ENCODE data around the gene UBE2C. TPM values are rescaled to one million over a fixed set of nuclear protein-coding genes. Genes with fewer than 3 reads are reported as not detected.

Gene UBE2C
- total and polyA plus RNA-seq, 2 donors (not counting 1 experiment from before 2014, with no cell fraction given) = 12.9 to 23.7 TPM

DNA sequence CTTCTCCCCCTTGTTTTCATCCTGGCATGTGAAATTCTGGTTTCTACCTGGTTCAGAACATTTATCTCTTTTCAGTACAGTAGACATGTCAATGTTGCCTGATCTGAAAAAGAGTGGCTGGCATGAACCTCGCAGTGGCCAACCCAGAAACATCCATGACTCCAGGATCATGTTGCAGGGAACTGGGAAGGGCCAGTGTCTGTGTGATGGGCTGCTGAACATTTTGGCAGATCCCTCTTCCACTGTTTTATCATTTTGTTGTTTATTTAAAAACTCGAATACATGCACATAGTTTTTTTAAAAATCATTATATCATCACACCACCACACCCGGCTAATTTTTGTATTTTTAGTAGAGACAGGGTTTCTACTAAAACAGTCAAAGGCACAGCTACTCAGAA is 39.8 kb upstream of the UBE2C start:
- Histone ChIP-seq H3K9ac (ENCODE audit: insufficient read depth, low read length) (no peak overlapping the region), H3K4me2 (ENCODE audit: extremely low read depth, insufficient read depth, low read length) (no peak overlapping the region), H3K27me3 (ENCODE audit: control insufficient read depth, insufficient read depth, low read length) (no peaks in the 10 kb centered on the region), H4K20me1 (ENCODE audit: control insufficient read depth, extremely low read depth, insufficient read depth, low read length) (no peaks in the 10 kb centered on the region), H3K27ac (ENCODE audit: insufficient read depth, low read length) (no peak overlapping the region), H3K4me3 (replicated peaks in 1 of 4; ENCODE audit: control extremely low read depth in 1 of 4, insufficient read depth in 1 of 4, low read depth in 3 of 4, low read length in 4 of 4) (no peak overlapping the region), H3K9me3 (ENCODE audit: control insufficient read depth, insufficient read depth, low read depth, low read length) (no peaks in the 10 kb centered on the region), H2AFZ (ENCODE audit: low read length) (no peak overlapping the region), H3K79me2 (ENCODE audit: control insufficient read depth, insufficient read depth, low read length) (no peaks in the 10 kb centered on the region), H3K4me1 (ENCODE audit: control insufficient read depth, extremely low read depth, insufficient read depth, low read length) (peaks cover 7% of the 10 kb centered on the region), H3K36me3 (ENCODE audit: control insufficient read depth, insufficient read depth, low read length) (no peaks in the 10 kb centered on the region)
- DNase-seq (ENCODE audit: low read depth in 2 of 2) = peak in 1 of 2 donors; percentile 12
- TF ChIP-seq CTCF (conservative IDR thresholded peaks at IDR 0.05 in 1 of 2, IDR thresholded peaks at IDR 0.05 in 1 of 2; ENCODE audit: low read depth in 1 of 2, low read length in 2 of 2) (no peak), EZH2 (IDR thresholded peaks at IDR 0.05; ENCODE audit: low read length, missing control alignments) (no peak)

DNA sequence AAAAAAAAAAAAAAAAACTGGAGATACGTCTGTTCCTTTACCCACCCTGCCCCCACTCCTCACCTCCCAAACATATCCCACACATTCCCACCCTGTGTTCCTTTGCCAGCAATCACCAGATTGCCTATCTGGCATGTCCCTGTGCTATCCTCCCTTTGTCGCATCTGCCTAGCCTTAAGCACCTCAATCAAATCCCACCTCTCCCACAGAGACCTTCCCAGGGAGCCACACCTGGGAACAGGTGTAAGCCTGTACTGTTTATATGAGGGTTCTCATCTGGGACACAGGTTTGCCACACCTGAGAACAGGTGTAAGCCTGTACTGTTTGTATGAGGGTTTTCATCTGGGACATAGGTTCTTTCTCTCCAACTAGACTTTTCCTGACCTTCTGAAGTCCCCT is 37.5 kb upstream of the UBE2C start:
- no peak for TF ChIP-seq CTCF (conservative IDR thresholded peaks at IDR 0.05 in 1 of 2, IDR thresholded peaks at IDR 0.05 in 1 of 2; ENCODE audit: low read depth in 1 of 2, low read length in 2 of 2)

GRCh38 chr20:45775411-45775810 is 37.0 kb upstream of the UBE2C start:
- Histone ChIP-seq H3K9me3 (ENCODE audit: control insufficient read depth, insufficient read depth, low read depth, low read length) (no peaks in the 10 kb centered on the region), H3K27me3 (ENCODE audit: control insufficient read depth, insufficient read depth, low read length) (no peaks in the 10 kb centered on the region), H3K27ac (ENCODE audit: insufficient read depth, low read length) (no peak overlapping the region), H4K20me1 (ENCODE audit: control insufficient read depth, extremely low read depth, insufficient read depth, low read length) (no peaks in the 10 kb centered on the region), H3K4me2 (ENCODE audit: extremely low read depth, insufficient read depth, low read length) (no peak overlapping the region), H2AFZ (ENCODE audit: low read length) (no peak overlapping the region), H3K4me1 (ENCODE audit: control insufficient read depth, extremely low read depth, insufficient read depth, low read length) (peaks cover 27% of the 10 kb centered on the region), H3K36me3 (ENCODE audit: control insufficient read depth, insufficient read depth, low read length) (no peaks in the 10 kb centered on the region), H3K9ac (ENCODE audit: insufficient read depth, low read length) (no peak overlapping the region), H3K4me3 (replicated peaks in 1 of 4; ENCODE audit: control extremely low read depth in 1 of 4, insufficient read depth in 1 of 4, low read depth in 3 of 4, low read length in 4 of 4) (no peak overlapping the region), H3K79me2 (ENCODE audit: control insufficient read depth, insufficient read depth, low read length) (no peaks in the 10 kb centered on the region)
- no peak for DNase-seq (ENCODE audit: low read depth in 2 of 2)
- no peak for TF ChIP-seq CTCF (conservative IDR thresholded peaks at IDR 0.05 in 1 of 2, IDR thresholded peaks at IDR 0.05 in 1 of 2; ENCODE audit: low read depth in 1 of 2, low read length in 2 of 2)

More for the DNA sequence above, 37.5 kb upstream of the UBE2C start:
- Histone ChIP-seq H3K4me2 (ENCODE audit: extremely low read depth, insufficient read depth, low read length) (no peak overlapping the region), H3K9me3 (ENCODE audit: control insufficient read depth, insufficient read depth, low read depth, low read length) (no peaks in the 10 kb centered on the region), H3K27me3 (ENCODE audit: control insufficient read depth, insufficient read depth, low read length) (no peaks in the 10 kb centered on the region), H3K36me3 (ENCODE audit: control insufficient read depth, insufficient read depth, low read length) (no peaks in the 10 kb centered on the region), H3K27ac (ENCODE audit: insufficient read depth, low read length) (no peak overlapping the region), H4K20me1 (ENCODE audit: control insufficient read depth, extremely low read depth, insufficient read depth, low read length) (no peaks in the 10 kb centered on the region), H3K79me2 (ENCODE audit: control insufficient read depth, insufficient read depth, low read length) (no peaks in the 10 kb centered on the region), H3K4me3 (replicated peaks in 1 of 4; ENCODE audit: control extremely low read depth in 1 of 4, insufficient read depth in 1 of 4, low read depth in 3 of 4, low read length in 4 of 4) (no peak overlapping the region), H2AFZ (ENCODE audit: low read length) (no peak overlapping the region), H3K4me1 (ENCODE audit: control insufficient read depth, extremely low read depth, insufficient read depth, low read length) (peaks cover 22% of the 10 kb centered on the region), H3K9ac (ENCODE audit: insufficient read depth, low read length) (no peak overlapping the region)
- DNase-seq (ENCODE audit: low read depth in 2 of 2) = no peak

Data from fibroblast of lung (primary cell).